GM18867 (cell line): ENCODE data around the gene TFB2M.

Experiments
- ATAC-seq: cut with Tn5 transposase; IDR thresholded peaks from one replicate; pipeline ENCODE4 v1.9.1; 2021; ENCODE audit warnings: mild to moderate bottlenecking, moderate library complexity; ENCODE audit not compliant: unreplicated experiment

Gene TFB2M

DNA sequence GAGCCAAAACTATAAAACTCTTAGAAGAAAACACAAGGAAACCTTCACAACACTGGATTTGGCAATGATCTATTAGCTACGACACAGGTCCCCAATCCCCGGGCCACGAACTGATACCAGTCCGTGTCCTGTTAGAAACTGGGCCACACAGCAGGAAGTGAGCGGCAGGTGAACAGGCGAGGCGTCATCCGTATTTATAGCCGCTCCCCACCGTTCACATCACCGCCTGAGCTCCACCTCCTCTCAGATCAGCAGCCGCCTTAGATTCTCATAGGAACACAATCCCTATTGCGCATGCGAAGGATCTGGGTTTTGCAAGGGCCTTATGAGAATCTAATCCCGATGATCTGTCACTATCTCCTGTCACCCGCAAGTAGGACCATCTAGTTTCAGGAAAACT, 11.9 kb downstream of the TFB2M start:
- no peak for ATAC-seq

DNA sequence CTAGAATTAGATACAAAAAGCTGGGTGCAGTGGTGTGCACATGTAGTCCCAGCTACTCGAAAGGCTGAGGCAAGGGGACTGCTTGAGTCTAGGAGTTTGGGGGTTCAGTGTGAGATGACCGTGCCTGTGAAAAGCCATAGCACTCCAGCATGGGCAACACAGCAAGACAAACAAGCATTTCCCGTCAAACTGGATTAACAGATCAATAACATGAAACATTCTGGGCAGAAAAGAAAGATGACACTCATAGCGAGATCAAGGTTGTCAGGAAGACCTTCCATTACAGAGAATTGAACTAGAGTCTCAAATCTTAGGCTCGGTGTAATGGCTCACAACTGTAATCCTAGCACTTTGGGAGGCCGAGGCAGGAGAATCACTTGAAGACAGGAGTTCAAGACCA, 14.0 kb downstream of the TFB2M start:
- no peak for ATAC-seq

DNA sequence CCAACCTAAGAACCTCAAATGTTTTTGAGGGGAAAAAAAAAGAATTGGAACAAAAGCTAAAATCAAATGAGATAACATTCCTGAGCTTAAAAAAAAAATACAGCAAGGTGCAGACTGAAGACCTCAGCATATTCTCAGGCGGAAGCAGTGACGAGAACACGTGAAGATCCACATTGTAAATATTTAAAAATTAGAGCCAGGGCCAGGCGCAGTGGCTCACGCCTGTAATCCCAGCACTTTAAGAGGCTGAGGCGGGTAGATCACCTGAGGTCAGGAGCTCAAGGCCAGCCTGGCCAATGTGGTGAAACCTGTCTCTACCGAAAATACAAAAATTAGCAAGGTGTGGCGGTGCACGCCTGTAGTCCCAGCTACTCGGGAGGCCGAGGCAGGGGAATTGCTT, 15.7 kb downstream of the TFB2M start:
- ATAC-seq = no peak

DNA sequence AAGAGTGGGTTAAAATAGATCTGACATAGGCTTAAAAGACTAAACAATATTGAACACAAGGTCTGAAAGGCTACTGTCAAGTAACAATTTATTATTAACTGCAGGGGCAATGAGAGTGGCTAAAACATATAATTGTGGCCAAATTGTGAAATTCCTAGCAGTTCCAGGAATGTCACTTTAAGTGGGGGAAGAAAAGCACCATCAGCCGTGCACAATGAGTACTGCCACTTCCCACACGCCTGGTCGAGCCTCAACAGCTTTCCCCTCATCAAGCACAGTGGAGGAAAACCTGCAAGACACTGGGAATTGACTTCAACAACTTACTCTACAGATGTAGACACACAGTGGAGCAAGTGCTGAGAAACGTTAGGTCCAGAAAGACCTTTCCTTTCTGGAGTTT, 16.4 kb downstream of the TFB2M start:
- no peak for ATAC-seq

DNA sequence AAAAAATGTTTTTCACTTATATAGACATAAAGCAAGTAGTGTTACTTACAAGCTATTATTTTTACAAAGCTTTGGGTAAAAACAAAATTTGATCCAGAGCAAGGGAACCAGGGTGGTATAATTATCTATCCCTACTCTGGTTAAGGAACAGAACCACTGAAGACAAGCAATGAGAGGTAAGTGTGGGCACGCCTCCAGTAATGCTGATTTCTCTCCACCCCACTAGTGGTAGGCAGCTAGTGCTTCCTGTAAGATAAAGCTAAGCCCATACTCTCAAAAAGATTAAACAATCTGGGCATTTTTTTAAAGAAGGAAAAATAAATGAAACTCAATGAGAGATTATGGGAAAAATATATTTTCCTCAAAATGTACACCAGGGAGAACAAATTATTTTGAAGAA, 22.1 kb downstream of the TFB2M start:
- ATAC-seq = no peak

DNA sequence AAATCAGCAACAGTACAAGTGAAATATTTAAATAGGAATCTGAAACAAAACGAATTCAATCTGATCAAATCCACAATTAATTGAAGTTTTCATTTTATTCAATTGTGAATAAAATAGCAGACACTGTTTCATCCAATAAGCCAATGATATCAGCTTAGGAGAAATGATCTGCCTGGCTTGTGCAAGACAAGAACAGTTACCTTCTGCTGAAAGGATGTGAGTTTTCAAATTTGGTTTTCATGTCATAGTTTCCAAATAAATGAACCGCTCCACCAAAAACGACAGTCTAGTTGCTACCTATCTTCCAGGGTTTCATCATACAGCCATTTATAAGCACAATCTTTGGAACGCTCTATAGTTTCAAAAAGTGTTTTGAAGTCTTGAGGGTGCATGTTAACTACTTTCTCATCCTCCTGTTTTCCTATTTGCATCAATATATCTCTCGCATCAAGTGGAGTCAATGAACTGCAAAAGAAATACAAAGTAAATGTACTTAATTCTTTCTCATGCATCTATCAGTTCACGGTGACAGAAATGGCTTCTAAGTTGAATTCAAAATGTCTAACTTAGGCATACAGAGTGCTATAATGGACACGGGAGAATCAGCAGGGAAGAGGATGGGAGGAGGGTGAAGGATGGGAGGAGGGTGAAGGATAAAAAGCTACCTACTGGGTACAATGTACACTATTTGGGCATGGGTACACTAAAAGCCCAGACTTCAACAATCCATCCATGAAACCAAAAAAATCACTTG, 25.1 kb downstream of the TFB2M start:
- no peak for ATAC-seq

DNA sequence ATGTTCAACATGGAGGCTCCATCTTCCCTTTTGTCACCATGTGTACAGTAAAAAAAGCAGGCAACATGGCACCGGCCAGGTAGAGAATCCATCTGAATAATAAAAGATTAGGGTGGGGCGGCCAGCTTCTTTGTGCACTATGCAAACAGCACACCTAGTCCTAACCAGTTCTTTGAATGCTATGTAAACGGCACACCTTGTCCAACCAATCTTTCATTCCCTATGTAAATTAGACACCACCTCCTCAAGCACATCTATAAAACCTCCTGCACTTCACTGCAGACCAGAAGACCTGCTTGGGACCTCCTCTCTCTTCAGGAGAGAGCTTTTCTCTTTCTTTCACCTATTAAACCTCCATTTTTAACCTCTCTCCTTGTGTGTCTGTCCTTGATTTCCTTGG, 28.2 kb downstream of the TFB2M start:
- ATAC-seq = no peak

DNA sequence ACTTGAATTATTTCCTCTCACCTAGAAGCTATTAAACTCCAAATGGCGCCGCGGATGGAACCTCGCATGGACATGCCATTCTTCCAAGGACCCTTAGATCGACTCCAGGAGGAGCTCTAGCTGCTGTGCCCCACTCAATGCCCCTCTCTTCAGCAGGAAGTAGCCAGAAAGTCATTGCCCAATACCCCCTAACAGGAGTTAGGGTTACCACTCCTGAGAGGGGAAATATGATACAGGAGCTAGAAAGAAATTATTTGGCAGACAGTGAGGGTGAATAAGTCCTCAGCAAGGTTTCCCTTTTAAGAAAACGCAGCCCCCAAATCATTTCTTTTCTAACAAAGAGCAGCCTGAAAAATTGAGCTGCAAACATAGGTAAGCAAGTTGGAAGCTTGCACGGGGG, 28.6 kb downstream of the TFB2M start:
- no peak for ATAC-seq

DNA sequence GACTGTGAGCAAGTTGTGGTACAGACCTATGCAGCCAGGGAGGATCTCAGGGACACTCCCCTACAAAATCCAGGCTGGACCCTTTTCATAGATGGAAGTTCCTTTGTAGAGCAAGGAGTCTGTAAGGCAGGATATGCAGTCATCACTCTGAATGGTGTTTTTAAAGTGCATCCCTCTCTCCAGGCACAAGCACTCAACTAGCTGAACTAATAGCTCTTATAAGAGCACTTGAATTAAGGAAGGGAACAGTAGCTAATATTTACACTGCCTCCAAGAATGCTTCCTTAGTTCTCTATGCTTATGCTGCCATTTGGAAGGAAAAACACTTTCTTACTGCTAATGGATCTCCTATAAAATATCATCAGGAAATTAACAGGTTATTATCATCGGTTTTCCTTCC, 31.9 kb downstream of the TFB2M start:
- no peak for ATAC-seq

DNA sequence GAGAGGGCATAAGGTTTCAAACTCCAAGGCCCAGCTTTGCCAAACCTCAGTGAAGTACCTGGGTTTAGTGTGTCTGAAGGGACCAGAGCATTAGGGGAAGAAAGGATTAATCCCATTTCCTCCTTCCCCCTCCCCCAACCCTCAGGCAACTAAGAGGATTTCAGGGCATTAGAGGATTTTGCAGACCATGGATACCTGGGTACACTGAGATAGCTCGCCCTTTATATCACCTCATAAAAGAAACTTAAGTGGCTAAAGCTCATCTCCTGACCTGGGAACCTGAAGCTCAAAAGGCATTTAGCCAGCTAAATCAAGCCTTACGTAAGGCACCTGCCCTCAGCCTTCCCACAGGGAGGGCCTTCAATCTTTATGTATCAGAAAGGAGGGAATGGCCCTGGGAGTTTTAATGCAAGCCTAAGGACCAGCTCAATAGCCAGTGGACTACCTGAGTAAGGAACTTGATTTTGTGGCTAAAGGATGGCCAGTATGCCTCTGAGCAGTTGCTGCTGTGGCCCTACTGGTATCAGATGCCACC, 32.6 kb downstream of the TFB2M start:
- ATAC-seq = no peak

DNA sequence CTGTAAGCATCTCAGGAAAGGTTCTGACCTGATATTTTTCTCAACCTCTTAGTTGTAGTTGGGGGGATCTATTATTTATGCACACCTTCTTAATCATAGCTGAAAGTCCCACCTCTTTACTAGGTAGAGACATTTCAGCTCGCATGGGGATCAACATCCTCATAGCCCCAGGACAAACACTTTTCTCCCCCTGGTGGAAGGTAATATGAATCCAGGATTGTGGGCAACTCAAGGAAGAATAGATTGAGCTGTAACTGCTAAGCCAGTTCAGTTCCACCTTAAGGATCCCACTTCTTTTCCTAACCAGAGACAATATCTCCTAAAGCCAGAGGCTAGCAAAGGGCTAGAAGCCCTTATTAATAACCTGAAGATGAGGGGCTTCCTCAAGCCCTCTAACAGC, 33.5 kb downstream of the TFB2M start:
- no peak for ATAC-seq

DNA sequence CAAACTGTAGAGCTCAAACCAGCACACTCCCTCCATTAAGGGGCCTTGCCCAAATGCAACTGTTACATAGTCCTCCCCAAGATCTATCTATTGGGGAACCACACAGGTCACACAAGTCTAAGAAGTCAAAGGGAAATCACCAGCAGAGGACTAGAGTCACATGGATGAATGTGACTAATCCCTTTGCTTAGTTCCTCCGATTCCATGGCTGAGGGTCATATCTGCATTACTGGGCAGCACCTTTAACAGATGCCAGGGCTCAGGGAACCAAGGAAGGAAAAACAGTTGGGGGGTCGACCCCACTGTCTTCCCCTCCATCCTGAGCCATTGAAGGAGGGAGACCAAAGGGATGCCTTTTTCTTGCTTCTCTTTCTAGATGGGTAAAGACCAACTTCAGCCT, 35.6 kb downstream of the TFB2M start:
- no peak for ATAC-seq

DNA sequence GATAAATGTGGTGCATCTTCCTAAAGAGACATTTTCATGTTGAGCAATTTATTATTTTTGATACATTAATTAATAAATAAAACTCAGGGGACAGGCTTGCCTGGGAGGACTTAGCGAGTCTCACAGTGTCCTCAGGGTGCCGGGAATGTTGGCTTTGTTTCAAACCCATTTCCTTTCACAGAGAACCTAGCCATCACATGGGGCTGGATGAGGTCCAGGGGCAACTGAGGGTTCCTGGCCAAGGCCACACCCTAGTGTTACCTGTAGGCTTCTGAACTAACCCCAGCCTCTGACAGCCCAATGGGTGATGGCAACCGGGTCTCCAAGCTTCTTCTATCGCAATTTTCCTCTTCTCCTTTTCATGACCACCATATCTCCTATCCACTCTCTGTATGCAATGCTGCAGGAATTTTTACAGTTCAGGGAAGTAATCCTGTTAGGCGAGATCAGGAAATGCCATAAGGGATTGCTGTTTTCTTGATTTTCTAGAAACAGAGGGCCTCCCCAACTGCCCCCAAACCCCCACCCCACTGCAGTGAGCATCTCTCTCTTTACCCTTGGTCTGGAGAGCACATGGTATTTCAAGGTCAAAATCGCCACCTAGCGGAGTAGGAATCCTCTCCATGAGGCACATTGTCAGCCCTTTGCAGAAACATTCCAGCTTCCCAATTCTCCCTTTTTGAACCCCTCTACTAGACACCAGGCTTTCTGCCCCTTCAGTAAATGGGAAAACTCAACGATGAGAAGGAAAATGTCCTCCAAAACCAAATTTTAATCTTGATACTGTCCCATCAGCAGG, 36.9 kb downstream of the TFB2M start:
- ATAC-seq = no peak

DNA sequence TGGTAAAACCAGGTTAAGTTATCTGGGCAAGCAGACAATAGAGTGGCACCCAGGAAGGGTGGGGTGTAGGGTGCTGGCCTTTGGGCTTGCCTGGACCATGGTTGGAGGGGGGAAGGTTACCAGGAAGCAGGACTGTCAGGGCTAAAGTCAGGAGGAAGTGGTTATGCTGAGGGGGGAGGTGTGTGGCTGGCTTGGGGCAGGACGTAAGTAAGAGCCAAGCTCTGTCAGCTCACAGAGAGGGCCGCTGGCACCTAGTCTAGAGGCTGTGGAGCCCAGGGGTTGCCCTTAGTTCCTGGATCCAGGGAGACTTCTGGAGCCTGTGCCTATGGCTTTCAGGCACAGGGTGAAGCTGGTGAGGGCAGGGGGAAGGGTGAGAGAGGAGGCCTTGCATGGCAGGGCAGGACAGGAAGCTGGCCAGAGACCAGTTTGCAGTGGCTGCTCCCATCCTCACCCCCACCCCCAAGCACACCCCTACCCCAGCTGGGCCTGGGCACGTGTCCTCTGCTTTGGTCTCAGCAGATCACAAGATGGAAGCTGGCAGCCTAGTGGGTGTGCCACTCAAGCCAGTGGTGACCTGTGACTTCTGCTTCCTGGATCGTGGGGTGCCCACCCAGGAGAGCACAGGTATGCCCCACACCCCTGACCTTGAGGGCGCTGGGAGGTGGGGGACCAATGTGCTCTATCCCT, 38.5 kb downstream of the TFB2M start:
- ATAC-seq = no peak

DNA sequence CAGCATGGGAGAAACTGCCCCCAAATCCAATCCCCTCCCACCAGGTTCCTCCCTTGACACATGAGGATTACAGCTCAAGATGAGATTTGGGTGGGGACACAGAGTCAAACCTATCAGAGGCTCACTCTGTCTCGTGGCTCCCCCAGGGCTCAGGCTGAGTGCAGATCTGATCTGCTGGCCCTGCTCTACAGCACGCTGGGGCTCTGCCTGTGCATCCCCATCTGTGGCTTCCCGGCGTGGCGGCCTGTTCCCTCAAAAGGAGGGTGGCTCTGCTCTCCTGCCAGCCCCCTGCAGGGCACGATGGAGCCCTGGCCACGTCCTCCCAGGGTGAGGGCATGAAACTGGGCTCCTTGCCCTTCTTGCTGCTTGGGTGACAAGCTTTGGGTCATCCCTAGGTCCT, 39.1 kb downstream of the TFB2M start:
- no peak for ATAC-seq

DNA sequence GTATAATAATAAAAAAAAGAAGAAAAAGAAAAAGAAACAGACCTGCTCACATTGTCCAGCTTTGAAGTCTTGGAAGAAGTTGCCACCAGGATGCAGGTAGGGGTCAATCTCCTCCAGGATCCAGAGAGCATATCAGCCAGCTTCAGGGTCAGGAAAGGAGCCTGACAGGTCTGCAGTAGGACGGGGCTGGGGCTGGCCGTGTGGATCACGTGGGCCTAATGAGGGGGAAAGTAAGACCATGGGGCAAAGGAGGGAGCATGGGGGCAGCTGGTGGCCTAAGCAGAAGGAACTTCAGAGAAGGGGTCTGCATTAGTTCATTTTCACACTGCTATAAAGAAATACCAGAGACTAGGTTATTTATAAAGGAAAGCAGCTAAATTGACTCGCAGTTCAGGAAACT, 39.7 kb downstream of the TFB2M start:
- no peak for ATAC-seq

DNA sequence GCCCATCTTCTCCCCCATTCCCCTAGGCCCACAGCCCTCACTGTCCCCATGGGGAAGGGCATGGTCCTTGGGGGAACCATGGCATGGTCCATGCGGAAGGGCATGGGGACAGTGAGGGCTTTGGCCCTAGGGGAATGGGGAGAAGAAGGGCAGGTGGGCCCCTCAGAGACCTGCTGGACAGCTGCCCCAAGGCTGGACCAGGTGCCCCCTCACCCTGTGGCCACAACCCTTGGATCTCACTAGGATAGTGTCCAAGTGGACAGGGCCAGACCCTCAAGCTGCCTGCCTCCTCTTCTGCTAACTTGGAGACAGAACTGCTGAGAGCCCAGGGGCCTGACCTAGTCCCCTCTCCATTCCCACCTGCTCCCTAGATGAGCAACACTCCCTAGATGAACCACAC, 46.5 kb downstream of the TFB2M start:
- no peak for ATAC-seq

DNA sequence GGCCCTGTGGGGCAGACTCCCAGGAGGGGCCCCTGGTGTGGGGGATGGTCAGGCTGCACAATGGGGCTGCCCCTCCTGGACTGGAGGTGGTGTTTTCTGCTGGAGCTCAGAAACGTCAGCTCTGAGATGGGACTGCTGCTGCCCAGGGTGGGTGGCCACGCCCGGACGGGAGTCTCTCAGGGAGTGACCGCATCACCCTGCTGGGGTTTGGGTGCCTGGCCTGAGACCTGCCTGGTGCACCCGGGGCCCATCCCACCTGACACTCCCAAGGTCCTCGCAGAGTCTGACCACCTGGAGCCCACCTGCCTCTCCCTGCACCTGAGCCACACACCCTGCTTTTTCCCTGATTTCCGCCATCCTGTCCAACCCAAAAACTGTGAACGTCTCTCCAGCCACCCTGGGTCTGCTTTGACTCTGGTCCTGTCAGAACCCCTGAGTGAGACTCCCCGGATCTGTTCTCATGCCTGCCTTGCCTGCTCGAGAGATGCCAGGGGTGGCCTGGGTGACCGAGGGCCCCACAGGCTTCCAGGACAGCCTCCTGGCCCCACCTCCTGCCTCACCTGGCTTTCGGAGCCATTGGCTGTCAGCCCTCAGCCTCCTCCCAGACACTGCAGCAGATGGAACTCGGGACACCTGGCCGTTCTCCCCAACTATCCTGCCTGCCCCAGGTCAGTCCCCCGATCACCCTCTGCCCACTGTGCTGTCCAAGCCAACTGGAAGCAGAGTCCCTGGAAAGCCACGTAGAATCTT, 47.4 kb downstream of the TFB2M start:
- ATAC-seq = no peak

DNA sequence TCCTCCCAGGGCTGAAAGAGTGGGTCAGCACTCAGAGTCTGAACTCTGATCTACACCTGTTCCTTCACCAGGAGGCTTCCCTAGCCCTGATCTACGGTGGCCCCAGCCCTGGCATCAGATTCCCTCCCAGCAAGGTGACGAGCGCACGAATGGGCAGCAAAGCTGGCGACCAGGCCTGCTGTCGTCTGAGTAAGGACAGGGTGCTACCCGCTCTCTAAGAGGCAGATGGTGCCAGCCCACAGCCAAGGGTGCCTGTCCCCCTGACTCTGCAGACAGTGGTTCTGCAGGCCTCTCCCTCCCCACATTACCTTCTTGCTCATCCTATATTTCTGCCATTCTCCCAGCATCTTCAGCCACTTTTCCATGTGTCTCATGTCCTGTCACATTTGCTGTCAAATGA, 48.7 kb downstream of the TFB2M start:
- ATAC-seq = no peak

DNA sequence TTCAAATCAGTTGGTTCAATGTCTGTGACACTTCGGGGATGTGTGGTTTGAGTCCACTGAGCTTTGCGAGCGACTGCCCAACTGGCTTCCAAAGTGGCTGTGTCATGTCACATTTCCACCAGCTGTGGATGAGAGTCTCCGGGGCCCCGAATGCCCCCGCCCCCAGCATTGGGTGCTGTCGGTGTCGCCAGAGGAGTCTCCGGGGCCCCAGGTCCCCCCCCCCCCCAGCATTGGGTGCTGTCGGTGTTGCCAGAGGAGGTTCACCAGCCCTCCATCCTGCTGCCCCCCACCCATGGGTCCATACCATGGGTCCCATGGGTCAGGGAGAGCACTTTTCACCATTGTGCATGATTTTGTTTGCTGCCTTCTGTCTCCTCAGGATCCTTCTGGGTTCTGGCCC, 49.9 kb downstream of the TFB2M start:
- ATAC-seq = no peak

DNA sequence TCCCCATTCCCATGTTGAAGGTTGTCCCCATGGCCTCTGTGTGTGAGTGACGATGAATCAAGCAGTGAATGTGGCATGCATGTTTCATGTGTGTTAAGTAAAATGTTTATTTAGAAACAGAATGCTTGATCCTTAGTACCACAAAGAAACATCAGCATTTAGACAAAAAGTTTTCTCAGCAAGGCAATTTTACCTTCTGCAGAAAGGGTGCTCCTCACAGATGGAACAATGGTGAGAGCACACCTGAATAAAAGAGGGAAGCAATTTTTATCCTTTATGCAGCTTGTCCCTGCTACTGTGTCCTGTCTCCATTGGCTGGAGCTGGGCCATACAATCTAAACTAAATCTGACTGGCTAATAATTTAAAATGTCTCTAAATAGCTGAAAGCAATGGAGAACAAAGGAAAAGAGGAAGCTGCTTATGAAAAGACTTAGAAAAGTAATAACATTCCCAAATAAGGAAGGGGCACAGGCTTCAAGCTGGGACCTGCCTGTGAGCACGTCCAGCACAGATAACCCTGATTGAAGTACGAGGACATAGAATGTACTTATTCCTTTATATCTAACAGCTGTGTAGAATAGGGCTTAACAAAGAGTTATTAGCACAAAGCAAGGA, 50.6 kb downstream of the TFB2M start:
- no peak for ATAC-seq
